Measurements from ENCODE around the gene HAPLN3.

The HAPLN3 gene

DNA sequence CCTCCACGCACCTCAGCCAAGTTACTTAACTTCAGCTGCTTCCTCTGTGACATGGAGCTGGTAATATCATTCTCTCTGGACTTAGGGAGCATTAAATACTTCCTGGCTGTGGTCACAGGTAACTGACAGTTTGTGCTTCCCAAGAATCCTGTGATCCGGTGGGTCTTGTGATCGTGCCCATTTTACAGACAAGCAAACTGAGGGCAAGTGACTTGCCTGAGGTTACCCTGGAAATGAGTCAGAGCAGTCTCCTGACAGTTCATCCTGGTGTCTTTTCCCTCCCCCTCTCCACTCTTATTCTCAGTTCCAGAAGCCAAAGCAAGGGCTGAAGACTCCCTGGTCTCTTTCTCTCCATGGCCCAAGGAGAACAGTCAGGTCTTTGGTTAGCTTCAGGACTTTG lies 56.2 kb downstream of the HAPLN3 start:
- no peak for TF ChIP-seq CTCF (conservative IDR thresholded peaks at IDR 0.05; ENCODE audit: low read depth, low read length)
- no peak for DNase-seq (ENCODE audit: low read depth)
- no peak overlapping the region for H3K4me3 ChIP-seq (ENCODE audit: low read length)

GRCh38 chr15:88838667-88839066 lies 56.7 kb downstream of the HAPLN3 start:
- no peak for DNase-seq (ENCODE audit: low read depth)
- no peak overlapping the region for H3K4me3 ChIP-seq (ENCODE audit: low read length)
- no peak for TF ChIP-seq CTCF (conservative IDR thresholded peaks at IDR 0.05; ENCODE audit: low read depth, low read length)

DNA sequence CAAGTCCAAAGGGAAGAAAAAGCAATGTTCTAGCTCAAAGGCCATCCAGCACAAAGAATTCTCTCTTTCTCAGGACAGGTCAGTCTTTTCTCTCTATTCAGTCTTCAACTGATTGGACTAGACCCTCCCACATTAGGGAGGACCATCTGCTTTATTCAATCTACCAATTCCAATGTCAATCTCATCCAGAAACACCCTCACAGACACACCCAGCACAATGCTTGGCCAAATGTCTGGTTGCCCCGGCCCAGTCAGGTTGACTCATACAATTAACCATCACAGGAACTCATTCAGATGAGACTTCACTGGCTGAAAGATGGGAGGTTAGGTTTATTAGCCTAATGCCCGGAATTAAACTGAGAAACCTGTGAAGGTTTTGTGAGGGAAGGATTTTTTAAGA lies 59.7 kb downstream of the HAPLN3 start:
- no peak for DNase-seq (ENCODE audit: low read depth)
- H3K4me3 ChIP-seq (ENCODE audit: low read length): no peak overlapping the region
- TF ChIP-seq CTCF (conservative IDR thresholded peaks at IDR 0.05; ENCODE audit: low read depth, low read length): no peak

DNA sequence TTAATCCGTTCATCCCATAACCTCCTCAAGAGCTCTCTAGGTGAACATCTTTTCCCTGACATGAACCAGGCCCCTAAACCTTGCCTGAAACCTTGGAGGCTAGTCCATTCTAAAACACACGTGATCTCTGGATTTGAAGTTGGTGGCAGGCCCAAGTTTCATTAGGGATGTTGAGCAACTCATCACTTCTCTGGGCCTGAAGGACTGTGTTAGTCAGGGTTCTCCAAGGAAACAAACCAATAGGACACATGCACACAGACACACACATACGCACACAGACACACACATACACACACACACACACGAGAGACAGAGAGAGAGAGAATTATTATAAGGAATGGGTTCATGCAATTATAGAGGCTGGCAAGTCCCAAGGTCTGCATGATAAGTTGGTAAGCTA lies 60.2 kb downstream of the HAPLN3 start:
- DNase-seq (ENCODE audit: low read depth): no peak
- no peak for TF ChIP-seq CTCF (conservative IDR thresholded peaks at IDR 0.05; ENCODE audit: low read depth, low read length)
- no peak overlapping the region for H3K4me3 ChIP-seq (ENCODE audit: low read length)

GRCh38 chr15:88834211-88834812 lies 61.0 kb downstream of the HAPLN3 start:
- no peak overlapping the region for H3K4me3 ChIP-seq (ENCODE audit: low read length)
- TF ChIP-seq CTCF (conservative IDR thresholded peaks at IDR 0.05; ENCODE audit: low read depth, low read length): peak; percentile 67
- DNase-seq (ENCODE audit: low read depth): no peak

- TF ChIP-seq CTCF (conservative IDR thresholded peaks at IDR 0.05; ENCODE audit: low read depth, low read length): no peak
- no peak for DNase-seq (ENCODE audit: low read depth)
Measured at GRCh38 chr15:88833731-88834100, 61.6 kb downstream of the HAPLN3 start.

DNA sequence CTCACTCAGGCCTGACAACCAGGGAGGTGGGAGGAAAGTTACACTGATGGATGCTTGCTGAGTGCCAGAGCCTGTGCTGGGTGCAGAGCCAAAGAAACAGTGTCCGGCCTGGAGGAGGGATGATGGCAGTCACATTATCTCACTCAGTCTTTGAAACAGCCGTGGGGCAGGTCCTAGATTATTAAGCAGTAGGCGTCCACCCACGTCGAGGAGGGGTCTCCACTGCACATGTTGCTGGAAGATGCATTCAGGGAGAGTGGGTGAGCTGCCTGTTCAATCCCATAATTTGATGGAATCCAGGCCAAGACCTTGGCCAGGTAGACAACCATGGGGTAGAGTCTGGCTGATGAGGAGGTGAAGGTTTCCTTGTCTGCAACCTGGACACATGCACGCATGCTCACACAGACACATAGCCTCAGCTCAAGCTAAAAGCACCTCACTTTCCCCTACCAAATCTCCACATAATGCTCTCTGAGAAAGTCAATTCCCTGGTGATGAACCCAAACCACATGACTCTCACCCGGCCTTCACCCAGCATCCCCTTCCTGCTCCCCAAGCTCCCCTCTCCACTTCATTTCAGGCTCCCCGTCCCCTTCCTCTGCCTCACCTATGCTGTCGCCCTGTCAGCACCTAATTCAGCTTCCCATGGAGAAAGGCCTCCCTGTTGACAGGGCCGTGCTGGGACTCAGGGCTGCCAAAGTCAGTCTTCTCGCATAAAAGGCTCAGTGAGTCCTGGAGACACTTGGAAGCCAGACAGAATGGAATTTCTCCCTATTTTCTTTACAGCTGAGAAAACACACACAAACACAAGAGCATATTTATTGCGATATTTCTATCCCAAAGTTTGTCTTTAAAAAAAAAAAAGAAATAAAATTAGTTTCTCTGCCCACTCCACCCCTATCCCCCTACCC lies 62.3 kb downstream of the HAPLN3 start:
- no peak for TF ChIP-seq CTCF (conservative IDR thresholded peaks at IDR 0.05; ENCODE audit: low read depth, low read length)
- DNase-seq (ENCODE audit: low read depth): no peak
- H3K4me3 ChIP-seq (ENCODE audit: low read length): no peak overlapping the region

More at GRCh38 chr15:88833731-88834100, 61.6 kb downstream of the HAPLN3 start:
- H3K4me3 ChIP-seq (ENCODE audit: low read length): no peak overlapping the region

All from retinal pigment epithelial cell (primary cell).